Measurements from ENCODE around the gene CHST4. TPM values are rescaled to one million over a fixed set of nuclear protein-coding genes. Genes with fewer than 3 reads are reported as not detected.
A peak's percentile ranks its signal among the peaks of the same experiment; 100 is the strongest.

CHST4 gene
- total and polyA plus RNA-seq, 9 of the 15 experiments (the other 6 are each of a cell fraction or from before 2014, with no cell fraction given), result 0.07 TPM; not detected in 8

- TF ChIP-seq FOXM1 (IDR thresholded peaks at IDR 0.05; ENCODE audit: low read depth) (no peak), FOXM1 (CRISPR knock-in tag; IDR thresholded peaks at IDR 0.05; ENCODE audit: low read depth) (no peak), CCNT2 (IDR thresholded peaks at IDR 0.05; ENCODE audit: borderline replicate concordance, extremely low read depth, insufficient read length, low read depth, low read length) (no peak), MECOM (CRISPR knock-in tag; IDR thresholded peaks at IDR 0.05) (no peak), ZNF143 (CRISPR knock-in tag; IDR thresholded peaks at IDR 0.05) (no peak), SMAD2 (IDR thresholded peaks at IDR 0.05; ENCODE audit: low read depth, low read length) (no peak), SRF (CRISPR knock-in tag; IDR thresholded peaks at IDR 0.05) (no peak), GTF2F1 (IDR thresholded peaks at IDR 0.05; ENCODE audit: low read depth, low read length) (no peak), CCAR2 (IDR thresholded peaks at IDR 0.05; ENCODE audit: low read depth, low read length) (no peak), MYBL2 (IDR thresholded peaks at IDR 0.05; ENCODE audit: low read depth) (no peak), MYBL2 (CRISPR knock-in tag; IDR thresholded peaks at IDR 0.05; ENCODE audit: borderline replicate concordance) (no peak), BRD9 (IDR thresholded peaks at IDR 0.05; ENCODE audit: low read depth, partially characterized antibody) (no peak), RBM22 (IDR thresholded peaks at IDR 0.05; ENCODE audit: low read depth, low read length, poor library complexity, severe bottlenecking) (no peak), ZNF134 (CRISPR knock-in tag; conservative IDR thresholded peaks at IDR 0.05) (no peak), CTCF (IDR thresholded peaks at IDR 0.05 in 2 of 3, conservative IDR thresholded peaks at IDR 0.05 in 1 of 3; ENCODE audit: insufficient read depth in 2 of 3, low read depth in 1 of 3, low read length in 3 of 3) (no peak), FOXK1 (CRISPR knock-in tag; IDR thresholded peaks at IDR 0.05; ENCODE audit: borderline replicate concordance) (no peak), MBD2 (IDR thresholded peaks at IDR 0.05; ENCODE audit: borderline replicate concordance, low read depth) (peak; percentile 47; the same call in 1 of the 2 replicates), THRAP3 (IDR thresholded peaks at IDR 0.05; ENCODE audit: borderline replicate concordance) (no peak), ZBTB49 (CRISPR knock-in tag; IDR thresholded peaks at IDR 0.05; ENCODE audit: borderline replicate concordance) (no peak), RBM17 (IDR thresholded peaks at IDR 0.05; ENCODE audit: borderline replicate concordance, low read depth, low read length) (no peak), SMAD1 (IDR thresholded peaks at IDR 0.05; ENCODE audit: low read depth, low read length, partially characterized antibody) (no peak), HDGF (IDR thresholded peaks at IDR 0.05) (no peak), CREM (IDR thresholded peaks at IDR 0.05; ENCODE audit: low read depth) (peak; percentile 96), ARHGAP35 (IDR thresholded peaks at IDR 0.05; ENCODE audit: partially characterized antibody) (no peak)
Observed at GRCh38 chr16:71484006-71484893, 42.0 kb upstream of the CHST4 start (continued).

All from K562 (cell line).